ENCODE data around the gene LACTBL1.
"Not testable (repeated sequence)": the region's sequence is repeated elsewhere in the genome, so short reads cannot be mapped to it uniquely, and the experiment has no call there.

LACTBL1 gene

GRCh38 chr1:22953740-22954141 is 18.9 kb downstream of the LACTBL1 start:
- peaks cover 34% of the 10 kb centered on the region for H3K27me3 ChIP-seq (ENCODE audit: control insufficient read depth, insufficient read depth, low read length)

DNA sequence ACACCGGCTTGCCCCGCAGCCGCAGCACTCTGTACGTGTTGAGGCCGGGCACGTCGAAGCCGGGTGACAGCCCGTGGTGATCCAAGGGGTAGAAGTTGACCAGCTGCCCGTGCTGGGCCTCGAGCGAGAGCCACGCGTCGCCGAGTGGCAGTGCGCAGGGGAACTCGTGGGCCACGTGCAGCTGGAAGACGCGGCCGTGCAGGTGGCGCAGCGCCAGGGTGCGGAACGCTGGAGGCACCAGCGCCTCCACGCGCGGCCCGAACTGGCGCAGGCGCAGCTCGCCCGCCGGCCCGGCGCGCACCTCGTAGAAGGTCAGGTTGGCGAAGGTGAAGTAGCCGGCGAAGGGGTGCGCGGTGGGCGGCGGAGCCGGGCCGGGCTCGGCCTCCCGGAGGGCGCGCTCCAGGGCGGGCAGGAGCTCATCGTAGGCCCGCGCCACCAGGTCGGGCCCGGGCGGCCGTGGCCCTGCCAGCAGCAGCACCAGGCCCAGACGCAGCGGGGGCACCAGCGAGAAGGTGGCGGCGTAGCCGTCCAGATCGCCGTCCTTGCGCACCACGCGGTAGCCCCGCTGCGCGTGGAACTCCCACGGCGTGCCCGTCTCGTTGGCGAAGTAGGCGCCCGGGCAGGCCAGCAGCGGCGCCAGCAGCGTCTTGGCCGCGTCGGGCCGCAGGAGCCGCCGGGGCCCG is 19.5 kb downstream of the LACTBL1 start:
- Histone ChIP-seq H3K4me3 (ENCODE audit: low read length) (no peak overlapping the region), H3K4me1 (ENCODE audit: control insufficient read depth, insufficient read depth, low read length) (no peaks in the 10 kb centered on the region), H3K27me3 (ENCODE audit: control insufficient read depth, insufficient read depth, low read length) (peaks cover 34% of the 10 kb centered on the region), H3K36me3 (ENCODE audit: control insufficient read depth, insufficient read depth, low read length) (no peaks in the 10 kb centered on the region), H3K9ac (ENCODE audit: low read length) (no peak overlapping the region), H3K9me3 (ENCODE audit: control insufficient read depth, low read length) (no peaks in the 10 kb centered on the region)

More at GRCh38 chr1:22953740-22954141, 18.9 kb downstream of the LACTBL1 start:
- Histone ChIP-seq H3K9ac (ENCODE audit: low read length) (no peak overlapping the region), H3K4me3 (ENCODE audit: low read length) (no peak overlapping the region), H3K36me3 (ENCODE audit: control insufficient read depth, insufficient read depth, low read length) (no peaks in the 10 kb centered on the region), H3K9me3 (ENCODE audit: control insufficient read depth, low read length) (no peaks in the 10 kb centered on the region), H3K4me1 (ENCODE audit: control insufficient read depth, insufficient read depth, low read length) (no peaks in the 10 kb centered on the region)

DNA sequence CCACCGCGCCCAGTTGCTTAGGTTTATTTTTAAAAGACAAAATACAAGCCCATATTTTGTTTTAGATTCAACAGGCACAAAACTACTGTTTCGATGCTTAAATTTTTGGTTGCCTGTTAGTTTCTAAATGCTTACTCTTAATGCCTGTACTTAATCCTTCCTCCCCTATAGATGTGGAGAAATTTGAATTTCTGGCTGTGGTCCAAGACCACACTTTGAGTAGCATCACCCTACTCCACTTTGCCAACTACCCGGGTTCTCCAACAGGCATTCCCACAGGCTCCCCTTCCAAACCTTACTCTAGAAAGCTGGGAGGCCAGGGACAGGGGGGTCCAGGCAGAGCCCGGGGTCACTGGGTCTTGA is 20.0 kb downstream of the LACTBL1 start:
- Histone ChIP-seq H3K4me1 (ENCODE audit: control insufficient read depth, insufficient read depth, low read length) (no peaks in the 10 kb centered on the region), H3K36me3 (ENCODE audit: control insufficient read depth, insufficient read depth, low read length) (no peaks in the 10 kb centered on the region), H3K4me3 (ENCODE audit: low read length) (no peak overlapping the region), H3K27me3 (ENCODE audit: control insufficient read depth, insufficient read depth, low read length) (peaks cover 34% of the 10 kb centered on the region), H3K9ac (ENCODE audit: low read length) (no peak overlapping the region), H3K9me3 (ENCODE audit: control insufficient read depth, low read length) (no peaks in the 10 kb centered on the region)

DNA sequence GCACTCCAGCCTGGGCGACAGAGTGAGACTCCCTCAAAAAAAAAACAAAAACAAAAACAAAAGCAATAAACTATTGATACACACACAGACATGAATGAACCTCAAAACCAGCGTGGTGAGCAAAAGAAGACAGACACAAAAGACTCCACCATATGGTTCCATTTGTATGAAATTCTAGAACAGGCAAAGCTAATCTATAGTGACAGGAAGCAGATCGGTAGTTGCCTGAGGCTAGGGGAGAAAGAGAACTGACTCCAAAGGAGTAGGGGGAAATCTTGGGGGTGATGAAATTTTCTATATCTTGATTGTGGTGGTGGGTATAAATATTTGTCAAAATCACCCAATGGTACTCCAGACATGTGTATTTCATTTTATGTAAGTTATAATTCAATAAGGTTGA is 20.9 kb downstream of the LACTBL1 start:
- Histone ChIP-seq H3K4me1 (ENCODE audit: control insufficient read depth, insufficient read depth, low read length) (no peaks in the 10 kb centered on the region), H3K9me3 (ENCODE audit: control insufficient read depth, low read length) (no peaks in the 10 kb centered on the region), H3K4me3 (ENCODE audit: low read length) (no peak overlapping the region), H3K9ac (ENCODE audit: low read length) (no peak overlapping the region), H3K27me3 (ENCODE audit: control insufficient read depth, insufficient read depth, low read length) (peaks cover 34% of the 10 kb centered on the region), H3K36me3 (ENCODE audit: control insufficient read depth, insufficient read depth, low read length) (no peaks in the 10 kb centered on the region)

DNA sequence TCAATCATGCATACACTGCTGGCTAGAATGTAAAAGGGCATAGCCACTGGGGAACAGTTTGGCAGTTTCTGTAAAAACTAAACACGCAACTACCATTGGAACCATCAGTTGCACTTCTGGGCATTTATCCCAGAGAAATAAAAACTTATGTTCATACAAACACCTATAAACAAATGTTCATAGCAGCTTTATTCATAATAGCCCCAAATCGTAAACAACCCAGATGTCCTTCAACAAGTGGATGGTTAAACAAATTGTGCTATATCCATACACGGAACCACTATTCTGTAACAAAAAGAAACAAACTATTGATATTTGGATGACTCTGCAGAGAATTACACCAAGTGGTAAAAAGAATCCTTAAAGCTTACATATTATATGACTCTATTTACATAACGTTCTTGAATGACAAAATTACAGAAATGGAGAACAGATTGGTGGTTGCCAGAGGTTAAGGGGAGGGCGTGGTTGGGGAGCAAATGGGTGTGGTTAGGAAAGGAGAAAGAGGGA is 22.8 kb downstream of the LACTBL1 start:
- Histone ChIP-seq H3K4me3 (ENCODE audit: low read length) (no peak overlapping the region), H3K9me3 (ENCODE audit: control insufficient read depth, low read length) (no peaks in the 10 kb centered on the region), H3K27me3 (ENCODE audit: control insufficient read depth, insufficient read depth, low read length) (peaks cover 29% of the 10 kb centered on the region), H3K4me1 (ENCODE audit: control insufficient read depth, insufficient read depth, low read length) (no peaks in the 10 kb centered on the region), H3K9ac (ENCODE audit: low read length) (no peak overlapping the region), H3K36me3 (ENCODE audit: control insufficient read depth, insufficient read depth, low read length) (no peaks in the 10 kb centered on the region)

DNA sequence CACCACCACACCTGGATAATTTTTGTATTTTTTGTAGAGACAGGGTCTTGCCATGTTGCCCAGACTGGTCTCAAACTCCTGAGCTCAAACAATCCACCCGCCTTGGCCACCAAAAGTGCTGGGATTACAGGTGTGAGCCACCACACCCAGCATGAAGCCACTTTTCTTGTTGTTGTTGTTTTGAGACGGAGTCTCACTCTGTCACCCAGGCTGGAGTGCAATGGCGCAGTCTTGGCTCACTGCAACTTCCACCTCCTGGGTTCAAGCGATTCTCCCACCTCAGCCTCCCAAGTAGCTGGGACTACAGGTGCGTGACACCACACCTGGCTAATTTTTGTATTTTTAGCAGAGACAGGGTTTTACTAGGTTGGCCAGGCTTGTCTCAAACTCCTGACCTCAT is 27.5 kb downstream of the LACTBL1 start:
- H3K4me3 ChIP-seq (ENCODE audit: low read length), result not testable (repeated sequence)

GRCh38 chr1:22944346-22945055 is 28.2 kb downstream of the LACTBL1 start:
- Histone ChIP-seq H3K4me1 (ENCODE audit: control insufficient read depth, insufficient read depth, low read length) (no peaks in the 10 kb centered on the region), H3K36me3 (ENCODE audit: control insufficient read depth, insufficient read depth, low read length) (no peaks in the 10 kb centered on the region), H3K27me3 (ENCODE audit: control insufficient read depth, insufficient read depth, low read length) (no peaks in the 10 kb centered on the region), H3K9me3 (ENCODE audit: control insufficient read depth, low read length) (no peaks in the 10 kb centered on the region), H3K9ac (ENCODE audit: low read length) (no peak overlapping the region), H3K4me3 (ENCODE audit: low read length) (no peak overlapping the region)

More for the DNA sequence above, 27.5 kb downstream of the LACTBL1 start:
- not testable (repeated sequence) for H3K9ac ChIP-seq (ENCODE audit: low read length); H3K27me3 ChIP-seq (ENCODE audit: control insufficient read depth, insufficient read depth, low read length); H3K36me3 ChIP-seq (ENCODE audit: control insufficient read depth, insufficient read depth, low read length); H3K4me1 ChIP-seq (ENCODE audit: control insufficient read depth, insufficient read depth, low read length); H3K9me3 ChIP-seq (ENCODE audit: control insufficient read depth, low read length)

- H3K4me3 ChIP-seq (ENCODE audit: low read length), result no peak overlapping the region
- no peak overlapping the region for H3K9ac ChIP-seq (ENCODE audit: low read length)
- H3K27me3 ChIP-seq (ENCODE audit: control insufficient read depth, insufficient read depth, low read length), result no peaks in the 10 kb centered on the region
- H3K4me1 ChIP-seq (ENCODE audit: control insufficient read depth, insufficient read depth, low read length), result no peaks in the 10 kb centered on the region
- no peaks in the 10 kb centered on the region for H3K9me3 ChIP-seq (ENCODE audit: control insufficient read depth, low read length)
- H3K36me3 ChIP-seq (ENCODE audit: control insufficient read depth, insufficient read depth, low read length), result no peaks in the 10 kb centered on the region
Observed at GRCh38 chr1:22941257-22941656, 31.4 kb downstream of the LACTBL1 start.

GRCh38 chr1:22936681-22937080 is 36.0 kb downstream of the LACTBL1 start:
- H3K36me3 ChIP-seq (ENCODE audit: control insufficient read depth, insufficient read depth, low read length), result no peaks in the 10 kb centered on the region
- H3K4me3 ChIP-seq (ENCODE audit: low read length), result no peak overlapping the region
- H3K9me3 ChIP-seq (ENCODE audit: control insufficient read depth, low read length), result no peaks in the 10 kb centered on the region
- no peaks in the 10 kb centered on the region for H3K4me1 ChIP-seq (ENCODE audit: control insufficient read depth, insufficient read depth, low read length)
- no peak overlapping the region for H3K9ac ChIP-seq (ENCODE audit: low read length)
- no peaks in the 10 kb centered on the region for H3K27me3 ChIP-seq (ENCODE audit: control insufficient read depth, insufficient read depth, low read length)

DNA sequence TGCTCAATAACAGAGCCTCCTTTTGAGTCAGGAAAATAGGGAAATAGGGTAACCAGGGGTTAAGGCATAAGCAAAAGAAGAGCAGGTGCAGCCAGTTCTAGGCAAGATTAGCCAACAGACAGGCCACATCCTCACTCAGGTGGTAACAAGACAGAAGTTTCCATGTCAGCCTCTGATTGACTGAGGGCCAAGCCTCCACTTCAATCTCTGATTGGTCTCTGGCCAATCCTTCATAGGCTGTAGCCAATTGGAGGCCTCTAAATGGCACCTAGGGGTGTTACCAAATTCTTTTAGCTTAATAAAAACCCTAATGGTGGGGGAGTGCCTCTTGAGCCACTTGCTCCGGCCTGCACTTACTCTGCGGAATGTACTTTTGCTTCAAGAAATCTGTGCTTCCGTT is 37.2 kb downstream of the LACTBL1 start:
- no peak overlapping the region for H3K4me3 ChIP-seq (ENCODE audit: low read length)
- H3K27me3 ChIP-seq (ENCODE audit: control insufficient read depth, insufficient read depth, low read length), result no peaks in the 10 kb centered on the region
- H3K36me3 ChIP-seq (ENCODE audit: control insufficient read depth, insufficient read depth, low read length), result no peaks in the 10 kb centered on the region
- H3K4me1 ChIP-seq (ENCODE audit: control insufficient read depth, insufficient read depth, low read length), result no peaks in the 10 kb centered on the region
- H3K9me3 ChIP-seq (ENCODE audit: control insufficient read depth, low read length), result no peaks in the 10 kb centered on the region
- no peak overlapping the region for H3K9ac ChIP-seq (ENCODE audit: low read length)

DNA sequence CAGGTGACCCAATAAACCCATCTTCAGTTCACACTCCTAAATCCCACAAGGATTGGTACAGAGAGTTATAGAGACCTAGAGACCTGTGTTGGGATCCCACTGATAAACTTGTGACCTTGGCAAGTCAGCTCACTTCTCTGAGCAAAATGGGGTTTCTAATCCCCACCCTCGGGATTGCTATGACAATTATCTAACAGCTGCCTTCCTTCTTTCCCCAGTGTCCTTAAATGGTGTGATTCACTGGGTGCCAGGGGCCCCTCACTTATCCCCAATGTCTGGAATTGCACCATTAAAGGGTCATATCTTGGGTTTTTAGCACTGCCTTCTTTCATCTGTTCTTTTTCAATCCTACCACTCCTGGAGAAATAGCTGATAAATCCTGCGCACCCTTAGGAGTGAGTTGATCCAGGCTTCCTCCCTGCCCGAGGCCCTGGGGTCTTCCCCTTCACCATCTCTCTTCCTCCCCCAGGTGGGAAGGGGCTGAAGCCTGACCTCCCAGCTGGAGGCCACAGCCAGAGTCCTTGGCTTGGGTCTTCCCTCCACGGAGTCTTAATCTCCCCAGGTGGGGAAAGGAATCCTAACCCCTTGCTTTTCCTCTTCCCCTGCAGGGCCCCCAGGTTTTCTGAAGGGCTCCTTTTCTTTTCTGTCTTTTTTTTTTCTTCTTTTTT is 39.7 kb downstream of the LACTBL1 start:
- Histone ChIP-seq H3K27me3 (ENCODE audit: control insufficient read depth, insufficient read depth, low read length) (peaks cover 3% of the 10 kb centered on the region), H3K36me3 (ENCODE audit: control insufficient read depth, insufficient read depth, low read length) (no peaks in the 10 kb centered on the region), H3K4me3 (ENCODE audit: low read length) (no peak overlapping the region), H3K9ac (ENCODE audit: low read length) (no peak overlapping the region), H3K4me1 (ENCODE audit: control insufficient read depth, insufficient read depth, low read length) (no peaks in the 10 kb centered on the region), H3K9me3 (ENCODE audit: control insufficient read depth, low read length) (no peaks in the 10 kb centered on the region)

- no peaks in the 10 kb centered on the region for H3K36me3 ChIP-seq (ENCODE audit: control insufficient read depth, insufficient read depth, low read length)
- no peaks in the 10 kb centered on the region for H3K9me3 ChIP-seq (ENCODE audit: control insufficient read depth, low read length)
- no peak overlapping the region for H3K9ac ChIP-seq (ENCODE audit: low read length)
- H3K27me3 ChIP-seq (ENCODE audit: control insufficient read depth, insufficient read depth, low read length), result peaks cover 7% of the 10 kb centered on the region
- H3K4me3 ChIP-seq (ENCODE audit: low read length), result no peak overlapping the region
- H3K4me1 ChIP-seq (ENCODE audit: control insufficient read depth, insufficient read depth, low read length), result no peaks in the 10 kb centered on the region
Observed at GRCh38 chr1:22930240-22930912, 42.3 kb downstream of the LACTBL1 start.

Data from mucosa of stomach (tissue), 1 donor.